ENCODE data around the gene NEK3.
"Not testable (repeated sequence)": the region's sequence is repeated elsewhere in the genome, so short reads cannot be mapped to it uniquely, and the experiment has no call there.

NEK3 gene

GRCh38 chr13:52163878-52164277 lies 4.5 kb upstream of the NEK3 start:
- H3K4me3 ChIP-seq (ENCODE audit: low read length); H3K27ac ChIP-seq (ENCODE audit: low read length); H3K4me1 ChIP-seq (ENCODE audit: insufficient read depth, low read length); H3K9me3 ChIP-seq (ENCODE audit: insufficient read depth, low read depth, low read length); H3K9ac ChIP-seq (ENCODE audit: low read depth, low read length): not testable (repeated sequence)
- peaks cover 17% of the 10 kb centered on the region for H3K27me3 ChIP-seq (ENCODE audit: insufficient read depth, low read length)
- peaks cover 21% of the 10 kb centered on the region for H3K36me3 ChIP-seq (ENCODE audit: insufficient read depth, low read depth, low read length)

GRCh38 chr13:52162279-52163101 lies 3.1 kb upstream of the NEK3 start:
- Histone ChIP-seq H3K27me3 (ENCODE audit: insufficient read depth, low read length) (peaks cover 26% of the 10 kb centered on the region), H3K9me3 (ENCODE audit: insufficient read depth, low read depth, low read length) (0 out of 2 replicates have a peak, but pooled peaks cover 5% of the 10 kb centered on the region), H3K4me3 (ENCODE audit: low read length) (no peak overlapping the region), H3K4me1 (ENCODE audit: insufficient read depth, low read length) (peaks cover 7% of the 10 kb centered on the region; the same call in 1 of the 2 replicates), H3K9ac (ENCODE audit: low read depth, low read length) (no peak overlapping the region), H3K27ac (ENCODE audit: low read length) (no peak overlapping the region), H3K36me3 (ENCODE audit: insufficient read depth, low read depth, low read length) (peaks cover 9% of the 10 kb centered on the region; the same call in 1 of the 2 replicates)

GRCh38 chr13:52161181-52161646 lies 1.8 kb upstream of the NEK3 start:
- Histone ChIP-seq H3K27me3 (ENCODE audit: insufficient read depth, low read length) (peaks cover 26% of the 10 kb centered on the region), H3K27ac (ENCODE audit: low read length) (no peak overlapping the region), H3K9me3 (ENCODE audit: insufficient read depth, low read depth, low read length) (0 out of 2 replicates have a peak, but pooled peaks cover 5% of the 10 kb centered on the region), H3K4me1 (ENCODE audit: insufficient read depth, low read length) (peaks cover 14% of the 10 kb centered on the region; the same call in 1 of the 2 replicates), H3K9ac (ENCODE audit: low read depth, low read length) (no peak overlapping the region), H3K4me3 (ENCODE audit: low read length) (no peak overlapping the region), H3K36me3 (ENCODE audit: insufficient read depth, low read depth, low read length) (no peaks in the 10 kb centered on the region)

GRCh38 chr13:52160506-52160905 lies 1.1 kb upstream of the NEK3 start:
- H3K36me3 ChIP-seq (ENCODE audit: insufficient read depth, low read depth, low read length), result no peaks in the 10 kb centered on the region
- H3K9me3 ChIP-seq (ENCODE audit: insufficient read depth, low read depth, low read length), result 0 out of 2 replicates have a peak, but pooled peaks cover 5% of the 10 kb centered on the region
- H3K27me3 ChIP-seq (ENCODE audit: insufficient read depth, low read length), result peaks cover 26% of the 10 kb centered on the region
- no peak overlapping the region for H3K27ac ChIP-seq (ENCODE audit: low read length)
- H3K4me3 ChIP-seq (ENCODE audit: low read length), result no peak overlapping the region
- H3K9ac ChIP-seq (ENCODE audit: low read depth, low read length), result no peak overlapping the region
- peaks cover 14% of the 10 kb centered on the region; the same call in 1 of the 2 replicates for H3K4me1 ChIP-seq (ENCODE audit: insufficient read depth, low read length)

- H3K27me3 ChIP-seq (ENCODE audit: insufficient read depth, low read length), result peaks cover 26% of the 10 kb centered on the region
- no peaks in the 10 kb centered on the region for H3K36me3 ChIP-seq (ENCODE audit: insufficient read depth, low read depth, low read length)
- H3K4me1 ChIP-seq (ENCODE audit: insufficient read depth, low read length), result peaks cover 14% of the 10 kb centered on the region; the same call in 1 of the 2 replicates
- H3K9me3 ChIP-seq (ENCODE audit: insufficient read depth, low read depth, low read length), result 0 out of 2 replicates have a peak, but pooled peaks cover 5% of the 10 kb centered on the region
- no peak overlapping the region for H3K9ac ChIP-seq (ENCODE audit: low read depth, low read length)
- no peak overlapping the region for H3K27ac ChIP-seq (ENCODE audit: low read length)
- no peak overlapping the region for H3K4me3 ChIP-seq (ENCODE audit: low read length)
Measured at GRCh38 chr13:52160053-52160452, 656 bp upstream of the NEK3 start.

- Histone ChIP-seq H3K27ac (ENCODE audit: low read length) (no peak overlapping the region), H3K4me3 (ENCODE audit: low read length) (peak overlapping the region; percentile 88)
Measured at GRCh38 chr13:52158629-52159158, 703 bp downstream of the NEK3 start.

GRCh38 chr13:52156724-52157261 lies 2.6 kb downstream of the NEK3 start:
- Histone ChIP-seq H3K9me3 (ENCODE audit: insufficient read depth, low read depth, low read length) (0 out of 2 replicates have a peak, but pooled peaks cover 5% of the 10 kb centered on the region), H3K27ac (ENCODE audit: low read length) (no peak overlapping the region), H3K36me3 (ENCODE audit: insufficient read depth, low read depth, low read length) (peaks cover 5% of the 10 kb centered on the region), H3K9ac (ENCODE audit: low read depth, low read length) (no peak overlapping the region), H3K4me3 (ENCODE audit: low read length) (no peak overlapping the region), H3K4me1 (ENCODE audit: insufficient read depth, low read length) (peaks cover 8% of the 10 kb centered on the region; the same call in 1 of the 2 replicates), H3K27me3 (ENCODE audit: insufficient read depth, low read length) (peaks cover 26% of the 10 kb centered on the region)

More at GRCh38 chr13:52158629-52159158, 703 bp downstream of the NEK3 start:
- peak overlapping the region; percentile 76 for H3K9ac ChIP-seq (ENCODE audit: low read depth, low read length)
- peaks cover 14% of the 10 kb centered on the region; the same call in 1 of the 2 replicates for H3K4me1 ChIP-seq (ENCODE audit: insufficient read depth, low read length)
- peaks cover 26% of the 10 kb centered on the region for H3K27me3 ChIP-seq (ENCODE audit: insufficient read depth, low read length)
- 0 out of 2 replicates have a peak, but pooled peaks cover 5% of the 10 kb centered on the region for H3K9me3 ChIP-seq (ENCODE audit: insufficient read depth, low read depth, low read length)
- no peaks in the 10 kb centered on the region for H3K36me3 ChIP-seq (ENCODE audit: insufficient read depth, low read depth, low read length)

- peaks cover 8% of the 10 kb centered on the region; the same call in 1 of the 2 replicates for H3K4me1 ChIP-seq (ENCODE audit: insufficient read depth, low read length)
- H3K9ac ChIP-seq (ENCODE audit: low read depth, low read length), result no peak overlapping the region
- H3K4me3 ChIP-seq (ENCODE audit: low read length), result no peak overlapping the region
- peaks cover 19% of the 10 kb centered on the region for H3K36me3 ChIP-seq (ENCODE audit: insufficient read depth, low read depth, low read length)
- 0 out of 2 replicates have a peak, but pooled peaks cover 5% of the 10 kb centered on the region for H3K9me3 ChIP-seq (ENCODE audit: insufficient read depth, low read depth, low read length)
- peaks cover 17% of the 10 kb centered on the region for H3K27me3 ChIP-seq (ENCODE audit: insufficient read depth, low read length)
- H3K27ac ChIP-seq (ENCODE audit: low read length), result no peak overlapping the region
Measured at GRCh38 chr13:52155177-52155576, 4.2 kb downstream of the NEK3 start.

- no peak overlapping the region for H3K4me3 ChIP-seq (ENCODE audit: low read length)
Measured at GRCh38 chr13:52147225-52147624, 12.2 kb downstream of the NEK3 start.

GRCh38 chr13:52141299-52141698 lies 18.1 kb downstream of the NEK3 start:
- H3K4me3 ChIP-seq (ENCODE audit: low read length), result no peak overlapping the region
- H3K9me3 ChIP-seq (ENCODE audit: insufficient read depth, low read depth, low read length), result no peaks in the 10 kb centered on the region
- H3K9ac ChIP-seq (ENCODE audit: low read depth, low read length), result no peak overlapping the region
- peaks cover 9% of the 10 kb centered on the region; the same call in 1 of the 2 replicates for H3K36me3 ChIP-seq (ENCODE audit: insufficient read depth, low read depth, low read length)
- H3K4me1 ChIP-seq (ENCODE audit: insufficient read depth, low read length), result no peaks in the 10 kb centered on the region
- no peak overlapping the region for H3K27ac ChIP-seq (ENCODE audit: low read length)
- H3K27me3 ChIP-seq (ENCODE audit: insufficient read depth, low read length), result no peaks in the 10 kb centered on the region

More at GRCh38 chr13:52147225-52147624, 12.2 kb downstream of the NEK3 start:
- Histone ChIP-seq H3K9ac (ENCODE audit: low read depth, low read length) (no peak overlapping the region), H3K9me3 (ENCODE audit: insufficient read depth, low read depth, low read length) (no peaks in the 10 kb centered on the region), H3K4me1 (ENCODE audit: insufficient read depth, low read length) (no peaks in the 10 kb centered on the region), H3K27me3 (ENCODE audit: insufficient read depth, low read length) (no peaks in the 10 kb centered on the region), H3K36me3 (ENCODE audit: insufficient read depth, low read depth, low read length) (peaks cover 31% of the 10 kb centered on the region), H3K27ac (ENCODE audit: low read length) (no peak overlapping the region)

GRCh38 chr13:52137489-52137888 lies 21.9 kb downstream of the NEK3 start:
- Histone ChIP-seq H3K4me3 (ENCODE audit: low read length) (no peak overlapping the region), H3K27me3 (ENCODE audit: insufficient read depth, low read length) (no peaks in the 10 kb centered on the region), H3K9me3 (ENCODE audit: insufficient read depth, low read depth, low read length) (no peaks in the 10 kb centered on the region), H3K27ac (ENCODE audit: low read length) (no peak overlapping the region), H3K36me3 (ENCODE audit: insufficient read depth, low read depth, low read length) (peaks cover 25% of the 10 kb centered on the region), H3K9ac (ENCODE audit: low read depth, low read length) (no peak overlapping the region), H3K4me1 (ENCODE audit: insufficient read depth, low read length) (no peaks in the 10 kb centered on the region)

Measured in iPS-20b (cell line).